Neuron (in vitro differentiated cells): ENCODE results near the gene ZNF560.
"Not testable (repeated sequence)": the region's sequence is repeated elsewhere in the genome, so short reads cannot be mapped to it uniquely, and the experiment has no call there.

ENCODE experiments used
- H2AFZ ChIP-seq: one replicate; pipeline ENCODE4 v1.6.1; 2013; ENCODE audit warnings: low read depth, mild to moderate bottlenecking, inconsistent platforms, low read length, moderate library complexity
- H3K27me3 ChIP-seq: one replicate; pipeline ENCODE4 v1.6.1; 2013; ENCODE audit warnings: low read length; ENCODE audit not compliant: insufficient read depth
- H3K36me3 ChIP-seq: one replicate; pipeline ENCODE4 v1.6.1; 2013; ENCODE audit warnings: low read length; ENCODE audit not compliant: insufficient read depth
- H3K4me1 ChIP-seq: one replicate; pipeline ENCODE4 v1.6.1; 2013; ENCODE audit warnings: low read length; ENCODE audit not compliant: insufficient read depth
- H3K4me3 ChIP-seq: 2 replicates; pipeline ENCODE4 v1.5.1; 2013; ENCODE audit warnings: mild to moderate bottlenecking, low read length, moderate library complexity
- H3K9me3 ChIP-seq: one replicate; pipeline ENCODE4 v1.6.1; 2013; ENCODE audit warnings: low read length

Gene ZNF560

GRCh38 chr19:9498183-9498902 is at the start of gene ZNF560:
TSS of gene ZNF560 (minus strand) at chr19:9498616. CDS start at chr19:9475313, 23,303 bp downstream.
- Histone ChIP-seq H3K9me3 (peaks cover 4% of the 10 kb centered on the region), H3K36me3 (no peaks in the 10 kb centered on the region), H3K4me3 (no peak within 1 kb of the TSS), H3K4me1 (no peaks in the 10 kb centered on the region), H2AFZ (no peak within 1 kb of the TSS), H3K27me3 (no peaks in the 10 kb centered on the region)

DNA sequence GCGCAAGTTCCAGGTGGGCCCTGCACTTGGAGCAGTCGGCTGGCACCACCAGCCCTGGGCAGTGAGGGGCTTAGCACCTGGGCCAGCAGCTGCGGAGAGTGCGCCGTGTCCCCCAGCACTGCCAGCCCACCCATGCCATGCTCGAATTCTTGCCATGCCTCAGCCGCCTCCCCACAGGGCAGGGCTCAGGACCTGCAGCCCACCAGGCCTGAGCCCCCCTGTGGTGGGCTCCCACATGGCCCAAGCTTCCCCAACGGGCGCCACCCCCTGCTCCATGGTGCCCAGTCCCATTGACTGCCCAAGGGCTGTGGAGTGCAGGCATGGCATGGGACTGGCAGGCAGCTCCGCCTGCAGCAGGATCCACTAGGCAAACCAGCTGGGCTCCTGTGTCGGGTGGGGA is 49.5 kb upstream of the ZNF560 start:
- H2AFZ ChIP-seq, result no peak overlapping the region
- peaks cover 5% of the 10 kb centered on the region for H3K9me3 ChIP-seq
- no peak overlapping the region for H3K4me3 ChIP-seq
- no peaks in the 10 kb centered on the region for H3K4me1 ChIP-seq
- H3K36me3 ChIP-seq, result no peaks in the 10 kb centered on the region
- H3K27me3 ChIP-seq, result no peaks in the 10 kb centered on the region

DNA sequence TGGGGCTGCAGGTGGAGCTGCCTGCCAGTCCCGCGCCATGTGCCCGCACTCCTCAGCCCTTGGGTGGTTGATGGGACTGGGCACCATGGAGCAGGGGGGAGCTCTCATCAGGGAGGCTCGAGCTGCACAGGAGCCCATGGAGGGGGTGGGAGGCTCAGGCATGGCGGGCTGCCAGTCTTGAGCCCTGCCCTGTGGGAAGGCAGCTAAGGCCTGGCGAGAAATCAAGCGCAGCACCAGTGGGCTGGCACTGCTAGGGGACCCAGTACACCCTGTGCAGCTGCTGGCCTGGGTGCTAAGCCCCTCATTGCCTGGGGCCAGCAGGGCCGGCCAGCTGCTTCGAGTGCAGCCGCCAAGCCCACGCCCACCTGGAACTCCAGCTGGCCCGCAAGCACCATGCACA is 42.9 kb upstream of the ZNF560 start:
- not testable (repeated sequence) for H2AFZ ChIP-seq, H3K36me3 ChIP-seq, H3K4me1 ChIP-seq, H3K4me3 ChIP-seq, H3K9me3 ChIP-seq, H3K27me3 ChIP-seq

DNA sequence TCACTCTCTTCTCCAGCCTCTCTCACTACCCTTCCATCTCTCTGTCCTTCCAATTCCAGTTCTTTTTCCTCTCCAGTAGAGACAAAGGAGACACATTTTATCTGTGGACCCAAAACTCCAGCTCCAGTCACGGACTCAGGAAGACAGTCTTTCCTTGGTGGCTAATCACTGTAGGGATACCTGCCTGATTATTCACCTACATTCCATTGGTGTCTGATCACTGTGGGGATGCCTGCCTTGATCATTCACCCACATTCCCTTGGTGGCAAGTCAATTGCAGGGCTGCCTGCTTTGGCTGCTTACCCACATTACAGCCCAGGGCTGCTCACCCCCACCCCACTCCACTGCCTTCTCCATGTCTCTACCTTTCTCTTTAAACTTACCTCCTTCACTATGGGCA is 41.5 kb upstream of the ZNF560 start:
- H3K27me3 ChIP-seq, result not testable (repeated sequence)

DNA sequence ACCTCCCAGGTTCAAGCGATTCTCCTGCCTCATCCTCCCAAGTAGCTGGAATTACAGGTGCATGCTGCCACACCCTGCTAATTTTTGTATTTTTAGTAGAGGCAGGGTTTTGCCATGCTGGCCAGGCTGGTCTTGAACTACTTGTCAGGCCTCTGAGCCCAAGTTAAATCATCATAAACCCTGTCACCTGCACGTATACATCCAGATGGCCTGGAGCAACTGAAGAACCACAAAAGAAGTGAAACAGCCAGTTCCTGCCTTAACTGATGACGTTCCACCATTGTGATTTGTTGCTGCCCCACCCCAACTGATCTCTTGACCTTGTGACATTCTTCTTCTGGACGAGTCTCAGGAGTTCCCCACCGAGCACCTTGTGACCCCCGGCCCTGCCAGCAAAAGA is 40.8 kb upstream of the ZNF560 start:
- H3K4me1 ChIP-seq, H3K27me3 ChIP-seq, H2AFZ ChIP-seq: not testable (repeated sequence)
- Histone ChIP-seq H3K36me3 (peaks cover 26% of the 10 kb centered on the region), H3K9me3 (peaks cover 29% of the 10 kb centered on the region), H3K4me3 (peak overlapping the region; percentile 74)

More for the DNA sequence above, 41.5 kb upstream of the ZNF560 start:
- not testable (repeated sequence) for H3K4me1 ChIP-seq, H2AFZ ChIP-seq, H3K4me3 ChIP-seq
- H3K36me3 ChIP-seq, result peaks cover 19% of the 10 kb centered on the region
- H3K9me3 ChIP-seq, result peaks cover 22% of the 10 kb centered on the region

- H3K9me3 ChIP-seq, result peaks cover 35% of the 10 kb centered on the region
- peaks cover 3% of the 10 kb centered on the region for H3K4me1 ChIP-seq
- no peaks in the 10 kb centered on the region for H3K27me3 ChIP-seq
- peak within 1 kb of the TSS; percentile 90 for H2AFZ ChIP-seq
- peaks cover 34% of the 10 kb centered on the region for H3K36me3 ChIP-seq
- peak within 1 kb of the TSS; percentile 74 for H3K4me3 ChIP-seq
Observed at GRCh38 chr19:9538183-9539058, 40.0 kb upstream of the ZNF560 start, which contains the start of gene ZNF426. TSS of gene ZNF426 (minus strand) at chr19:9538645. CDS start at chr19:9536232, 2,413 bp downstream.

GRCh38 chr19:9535934-9536333 is 37.5 kb upstream of the ZNF560 start:
- H3K36me3 ChIP-seq, result peaks cover 58% of the 10 kb centered on the region
- peaks cover 57% of the 10 kb centered on the region for H3K9me3 ChIP-seq
- H3K4me1 ChIP-seq, result peaks cover 3% of the 10 kb centered on the region
- H2AFZ ChIP-seq, result no peak overlapping the region
- H3K27me3 ChIP-seq, result no peaks in the 10 kb centered on the region
- H3K4me3 ChIP-seq, result no peak overlapping the region

DNA sequence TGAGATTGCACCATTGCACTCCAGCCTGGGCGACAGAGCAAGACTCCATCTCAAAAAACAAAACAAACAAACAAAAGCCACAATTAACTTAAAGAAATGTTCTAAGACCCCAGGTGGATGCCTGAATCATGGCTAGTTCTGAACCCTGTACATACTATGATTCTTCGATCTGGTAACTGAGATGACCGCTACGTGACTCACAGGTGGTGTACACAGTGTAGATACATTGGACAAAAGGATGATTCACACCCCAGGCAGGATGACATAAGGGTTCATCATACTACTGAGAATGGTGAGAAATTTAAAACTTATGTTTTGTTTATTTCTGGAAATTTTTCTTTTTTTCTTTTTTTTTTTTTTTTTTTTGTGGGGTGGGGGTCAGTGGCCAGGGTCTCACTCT is 33.5 kb upstream of the ZNF560 start:
- Histone ChIP-seq H3K27me3 (no peaks in the 10 kb centered on the region), H3K4me1 (no peaks in the 10 kb centered on the region), H2AFZ (no peak overlapping the region), H3K4me3 (no peak overlapping the region), H3K36me3 (peaks cover 95% of the 10 kb centered on the region), H3K9me3 (peaks cover 92% of the 10 kb centered on the region)

- Histone ChIP-seq H3K27me3 (no peaks in the 10 kb centered on the region), H3K4me3 (no peak overlapping the region)
Observed at GRCh38 chr19:9528757-9529336, 30.4 kb upstream of the ZNF560 start.

GRCh38 chr19:9523885-9524474 is 25.6 kb upstream of the ZNF560 start:
- Histone ChIP-seq H3K36me3 (peaks cover 50% of the 10 kb centered on the region), H2AFZ (no peak overlapping the region), H3K4me3 (no peak overlapping the region), H3K4me1 (no peaks in the 10 kb centered on the region), H3K9me3 (peaks cover 64% of the 10 kb centered on the region), H3K27me3 (no peaks in the 10 kb centered on the region)

More at GRCh38 chr19:9528757-9529336, 30.4 kb upstream of the ZNF560 start:
- no peaks in the 10 kb centered on the region for H3K4me1 ChIP-seq
- H2AFZ ChIP-seq, result no peak overlapping the region
- H3K36me3 ChIP-seq, result peaks cover 86% of the 10 kb centered on the region
- peaks cover 86% of the 10 kb centered on the region for H3K9me3 ChIP-seq

- no peaks in the 10 kb centered on the region for H3K27me3 ChIP-seq
- H3K9me3 ChIP-seq, result peaks cover 4% of the 10 kb centered on the region
- no peaks in the 10 kb centered on the region for H3K36me3 ChIP-seq
- no peaks in the 10 kb centered on the region for H3K4me1 ChIP-seq
- H2AFZ ChIP-seq, result no peak overlapping the region
- H3K4me3 ChIP-seq, result no peak overlapping the region
Observed at GRCh38 chr19:9507285-9507684, 8.9 kb upstream of the ZNF560 start.

DNA sequence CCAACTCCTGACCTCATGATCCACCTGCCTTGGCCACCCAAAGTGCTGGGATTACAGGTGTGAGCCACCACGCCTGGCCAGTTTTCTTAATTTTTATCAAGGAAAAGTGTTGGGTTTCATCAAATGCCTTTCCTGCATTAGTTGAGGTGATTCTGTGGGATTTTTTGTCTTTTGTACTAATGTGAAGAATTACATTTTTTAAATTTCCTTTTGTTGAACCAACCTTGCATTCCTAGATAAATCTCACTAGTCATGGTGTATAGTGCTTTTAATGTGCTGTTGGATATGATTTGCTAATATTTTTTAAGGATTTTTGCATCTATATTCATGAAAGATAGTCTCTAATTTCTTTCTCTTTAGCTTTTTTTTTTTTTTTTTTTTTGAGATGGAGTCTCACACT is 2.4 kb upstream of the ZNF560 start:
- H3K4me3 ChIP-seq, result no peak overlapping the region
- no peaks in the 10 kb centered on the region for H3K36me3 ChIP-seq
- no peak overlapping the region for H2AFZ ChIP-seq
- H3K9me3 ChIP-seq, result peaks cover 4% of the 10 kb centered on the region
- H3K27me3 ChIP-seq, result no peaks in the 10 kb centered on the region
- H3K4me1 ChIP-seq, result no peaks in the 10 kb centered on the region

DNA sequence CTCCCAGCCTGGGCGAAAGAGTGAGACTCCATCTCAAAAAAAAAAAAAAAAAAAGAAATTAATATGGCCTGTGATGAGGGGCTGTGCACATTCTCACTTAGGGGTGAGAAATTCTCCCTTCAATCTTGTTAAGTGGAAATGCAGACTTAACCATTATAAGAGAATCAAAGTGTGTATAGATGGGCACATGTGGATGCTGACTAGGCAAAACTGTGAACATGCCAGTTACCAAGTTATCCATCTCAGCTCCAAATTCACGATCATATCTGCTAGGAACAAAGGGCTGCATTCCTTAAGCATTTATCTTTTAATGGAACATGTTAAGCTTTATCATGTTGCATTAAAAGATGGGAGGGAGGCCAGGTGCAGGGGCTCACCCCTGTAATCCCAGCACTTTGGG is 4.3 kb downstream of the ZNF560 start:
- Histone ChIP-seq H3K36me3 (no peaks in the 10 kb centered on the region), H3K4me1 (no peaks in the 10 kb centered on the region), H3K4me3 (no peak overlapping the region), H3K27me3 (no peaks in the 10 kb centered on the region), H2AFZ (no peak overlapping the region), H3K9me3 (peaks cover 3% of the 10 kb centered on the region)
